Stimulated activated naive CD4-positive, alpha-beta T cell treated with Interleukin-2 at 50 U/mL for 16 hours (primary cell): ENCODE results near the gene RUNDC3A.
A peak's percentile ranks its signal among the peaks of the same experiment; 100 is the strongest.
"Not testable (repeated sequence)": the region's sequence is repeated elsewhere in the genome, so short reads cannot be mapped to it uniquely, and the experiment has no call there.

Experiments
- DNase-seq: peaks from one replicate; lab custom pipeline; 2025; lab: John Stamatoyannopoulos, UW

RUNDC3A gene

DNA sequence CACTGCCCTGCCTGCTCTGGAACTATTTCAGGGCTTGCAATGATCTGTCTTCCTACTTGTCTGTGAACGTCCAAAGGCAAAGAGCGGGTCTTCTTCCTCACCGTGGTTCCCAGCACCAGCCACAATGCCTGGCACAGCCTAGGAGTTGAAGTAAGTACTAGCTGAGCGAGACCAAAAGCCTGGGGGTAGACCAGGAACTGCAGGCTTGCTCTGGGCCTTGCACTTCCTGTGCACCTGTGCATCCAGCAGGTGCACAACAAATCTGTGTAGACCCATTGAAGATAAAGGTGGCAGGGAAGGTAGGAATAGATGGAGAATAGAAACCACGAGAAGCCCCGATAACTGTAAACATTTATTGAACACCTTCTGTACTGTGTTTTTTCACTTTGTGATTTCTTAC lies 50.6 kb downstream of the RUNDC3A start:
- no peak for DNase-seq

DNA sequence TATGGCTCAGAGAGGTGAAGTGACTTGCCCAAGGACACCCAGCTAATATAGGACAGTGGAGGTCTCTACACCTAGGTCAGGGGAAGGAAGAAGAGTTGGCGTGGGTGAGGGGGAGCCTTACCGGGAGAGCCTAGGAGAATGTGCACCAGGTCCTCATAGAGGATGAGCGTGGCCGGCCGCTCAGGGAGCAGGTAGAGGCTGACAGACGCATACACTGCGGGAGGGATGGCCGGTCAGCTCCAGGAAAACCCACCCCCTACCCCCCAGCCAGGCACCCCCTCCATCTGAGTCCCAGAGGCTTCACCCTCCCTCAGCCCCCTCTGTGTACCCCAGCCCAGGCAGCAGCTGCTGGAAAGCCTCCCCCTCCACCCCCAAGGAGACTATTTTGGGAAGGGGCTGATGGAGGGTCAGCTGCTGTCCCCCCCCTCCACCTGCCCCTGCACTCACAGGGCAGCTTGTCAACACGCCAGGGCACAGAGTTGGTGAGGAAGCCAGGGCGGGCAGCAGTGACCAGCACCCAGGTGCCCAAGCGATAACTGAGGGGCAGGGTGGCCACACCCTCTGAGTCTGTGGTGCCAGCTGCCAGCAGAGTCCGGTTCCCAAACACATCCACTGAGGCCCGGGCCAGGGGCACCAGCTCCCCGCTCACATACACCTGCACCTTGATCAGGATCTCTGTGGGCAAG lies 51.2 kb downstream of the RUNDC3A start:
- no peak for DNase-seq

DNA sequence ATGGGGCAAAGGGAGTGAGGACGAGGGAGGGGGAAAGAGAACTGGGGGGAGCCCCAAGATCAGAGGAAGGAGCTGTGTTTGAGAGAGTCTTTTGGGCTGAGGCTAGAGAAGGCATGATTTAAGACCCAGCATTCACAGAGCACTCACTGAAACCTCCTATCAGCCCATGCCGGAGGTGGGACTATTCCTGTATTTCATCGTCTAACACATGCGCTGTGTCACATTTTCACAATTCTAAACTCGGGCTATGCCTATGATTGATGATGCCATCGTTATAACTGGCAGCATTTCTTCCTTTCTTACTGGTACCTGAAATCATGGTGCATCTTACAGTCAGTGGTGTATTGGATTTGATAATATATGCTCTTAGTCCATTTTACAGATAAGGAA lies 51.7 kb downstream of the RUNDC3A start:
- DNase-seq: no peak

DNA sequence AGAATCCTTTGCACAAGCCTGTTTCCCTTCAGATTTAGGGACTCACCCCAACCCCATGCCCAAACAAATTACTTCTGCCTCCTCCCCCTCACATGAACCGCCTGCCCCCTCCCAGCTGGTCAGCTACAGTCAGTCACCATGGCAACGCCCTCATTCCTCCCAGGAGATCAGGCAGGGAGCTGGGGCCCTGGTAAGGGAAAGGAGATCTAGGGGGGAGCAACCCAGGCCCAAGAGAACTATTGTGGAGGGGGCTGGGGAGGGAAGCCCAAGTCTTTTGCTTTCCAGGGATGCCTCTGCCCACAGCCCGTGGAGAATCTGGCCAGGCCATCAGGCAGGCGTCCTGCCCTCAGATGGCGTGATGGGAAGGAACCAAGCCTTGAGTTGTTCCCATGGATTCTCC lies 52.4 kb downstream of the RUNDC3A start:
- DNase-seq: no peak

DNA sequence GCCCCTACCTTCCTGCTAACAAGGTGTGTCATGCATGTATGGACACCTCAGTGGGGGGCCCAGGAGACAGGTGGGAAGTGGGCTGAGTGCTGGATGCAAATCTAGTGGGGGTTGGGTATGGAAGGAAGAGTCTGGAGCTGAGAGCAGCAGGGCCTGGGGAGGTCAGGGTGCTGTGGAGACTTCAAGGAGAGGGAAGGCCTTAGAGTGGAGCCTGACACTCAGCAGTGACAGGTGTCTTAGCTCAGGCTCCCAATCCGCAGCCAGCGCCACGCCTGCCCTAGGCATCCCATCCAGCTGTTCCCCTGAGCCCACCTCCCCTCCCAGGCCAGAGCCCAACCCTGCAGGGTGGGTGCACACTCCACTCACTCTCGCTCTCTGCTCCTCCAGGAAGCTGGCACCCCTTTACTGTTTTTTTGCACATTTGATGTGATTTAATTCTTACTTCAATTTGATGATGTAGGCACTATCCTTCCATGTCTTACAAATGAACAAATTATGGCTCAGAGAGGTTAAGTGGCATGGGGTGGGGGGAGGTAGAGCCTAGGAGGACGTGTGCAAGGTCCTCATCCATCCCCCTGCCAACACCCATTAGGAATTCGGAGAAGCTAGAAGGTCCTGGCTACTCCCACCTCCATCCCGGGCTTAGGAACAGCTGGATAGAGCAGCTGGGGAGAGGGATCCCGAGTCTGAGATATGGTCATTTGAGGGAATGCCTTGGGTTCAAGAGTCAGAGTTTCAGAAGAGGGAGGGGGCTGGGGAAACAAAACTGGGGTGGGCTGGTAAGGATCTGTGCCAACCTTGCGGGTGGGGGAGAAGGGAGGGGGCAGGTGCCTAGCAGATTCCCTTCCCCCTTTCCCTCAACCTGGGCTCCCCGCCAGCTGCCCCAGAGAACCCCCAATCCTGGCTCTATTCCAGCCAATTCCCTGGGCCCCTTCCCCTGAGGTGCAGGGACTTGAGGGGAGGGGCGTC lies 53.2 kb downstream of the RUNDC3A start:
- no peak for DNase-seq

DNA sequence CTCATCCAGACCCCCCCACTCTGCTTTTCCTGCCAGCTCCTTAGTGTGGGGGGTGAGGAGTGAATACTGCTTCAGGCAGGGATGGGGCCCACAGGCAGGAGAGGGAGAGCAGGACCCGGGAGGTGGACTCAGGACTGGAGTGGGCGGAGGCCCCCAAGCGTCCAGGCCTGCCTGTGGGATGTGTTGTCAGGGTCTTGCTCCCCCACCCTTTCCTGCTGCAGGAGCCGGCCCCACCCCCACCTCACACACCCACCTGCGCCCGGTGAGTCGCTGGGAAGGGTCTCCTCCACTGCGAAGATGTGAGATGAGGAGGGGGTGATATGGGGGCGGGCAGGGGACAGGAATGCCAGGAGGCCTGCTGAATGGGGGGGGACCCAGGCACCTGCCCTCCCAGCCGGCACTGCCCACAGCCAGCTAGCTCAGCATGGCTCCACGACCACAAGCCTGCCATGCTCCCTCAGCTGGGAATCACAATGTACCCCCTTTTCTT lies 54.1 kb downstream of the RUNDC3A start:
- no peak for DNase-seq

DNA sequence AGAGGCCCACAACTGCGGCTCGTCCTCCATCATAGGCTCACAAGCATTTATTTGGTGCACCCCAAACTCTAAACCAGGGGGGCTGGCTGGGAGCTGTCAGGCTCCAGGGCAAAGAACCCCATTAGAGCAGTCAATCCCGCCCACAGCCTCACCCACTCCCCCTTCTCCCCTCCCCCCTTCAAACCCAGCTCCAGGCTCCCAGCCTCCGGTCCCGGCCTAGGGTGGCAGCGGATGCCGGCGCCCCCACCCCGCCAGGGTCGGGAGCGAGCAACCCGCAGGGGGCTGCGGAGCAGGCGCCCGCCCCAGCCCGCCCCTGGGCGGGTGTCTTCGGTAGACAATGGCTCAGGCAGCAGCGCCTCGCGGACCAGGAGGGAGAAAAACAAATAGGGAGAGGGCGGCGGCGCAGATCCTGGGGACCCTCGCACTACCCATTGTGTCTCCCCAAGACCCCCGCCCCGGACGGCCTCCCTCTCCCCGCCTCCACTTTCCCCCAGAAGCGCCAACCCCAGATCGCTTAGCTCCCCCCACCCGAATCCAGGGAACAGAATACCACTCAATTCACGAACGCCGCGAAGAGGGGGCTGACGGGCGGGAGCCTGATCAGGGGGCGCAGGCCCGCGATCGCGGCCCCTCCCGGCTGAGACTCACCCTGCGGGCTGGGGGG lies 54.7 kb downstream of the RUNDC3A start:
- no peak for DNase-seq

DNA sequence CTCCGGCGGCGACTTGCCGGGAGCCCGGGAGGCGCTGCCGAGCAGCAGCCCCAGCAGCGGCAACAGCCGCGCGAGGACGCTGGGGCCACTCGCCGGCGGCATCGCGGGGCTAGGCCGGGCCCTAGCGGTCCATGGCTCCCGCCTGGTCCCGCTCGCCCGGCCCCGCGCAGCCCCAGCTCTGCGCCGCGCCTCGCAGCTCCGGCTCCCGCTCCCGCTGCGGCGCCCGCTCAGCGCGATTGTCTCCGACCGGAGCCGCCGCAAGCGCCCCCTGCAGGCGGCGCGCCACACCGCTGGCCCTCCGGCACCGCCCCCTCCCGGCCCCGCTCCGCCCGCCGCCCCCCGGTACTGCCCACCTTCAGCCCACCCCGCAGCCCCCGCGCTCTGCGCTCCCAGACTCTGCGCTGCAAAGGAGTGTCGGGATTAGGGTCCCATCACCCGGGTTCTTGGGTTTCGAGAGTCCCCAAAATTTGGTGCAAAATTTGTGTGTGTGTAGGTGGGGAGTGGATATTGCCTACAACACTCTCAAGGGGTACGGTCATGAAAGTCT lies 55.3 kb downstream of the RUNDC3A start, which contains the start of gene FAM171A2:
Gene FAM171A2, minus strand, starts transcription at position 241 of the 547 bp plus-strand sequence. Its CDS starts 139 bp downstream, at position 102.
- peak; percentile 41 for DNase-seq

DNA sequence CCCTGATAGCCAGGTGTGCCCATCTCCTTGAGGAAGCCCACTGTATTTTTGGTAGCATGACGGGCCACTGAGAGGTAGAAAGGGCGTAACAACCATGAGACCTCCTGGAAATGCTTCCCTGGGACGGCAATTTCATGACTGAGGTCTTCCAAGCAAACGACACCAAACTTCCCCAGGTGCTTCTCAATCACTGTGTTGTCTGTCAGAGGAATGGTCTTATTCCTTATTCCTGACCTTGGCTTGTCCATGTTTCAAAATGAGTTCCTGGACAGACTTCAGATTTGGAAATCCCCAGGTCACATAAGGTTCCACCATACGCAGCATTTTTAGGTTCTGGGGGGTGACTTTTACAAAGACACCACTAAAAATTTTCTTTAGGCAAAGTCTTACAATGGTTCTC lies 56.6 kb downstream of the RUNDC3A start:
- not testable (repeated sequence) for DNase-seq

DNA sequence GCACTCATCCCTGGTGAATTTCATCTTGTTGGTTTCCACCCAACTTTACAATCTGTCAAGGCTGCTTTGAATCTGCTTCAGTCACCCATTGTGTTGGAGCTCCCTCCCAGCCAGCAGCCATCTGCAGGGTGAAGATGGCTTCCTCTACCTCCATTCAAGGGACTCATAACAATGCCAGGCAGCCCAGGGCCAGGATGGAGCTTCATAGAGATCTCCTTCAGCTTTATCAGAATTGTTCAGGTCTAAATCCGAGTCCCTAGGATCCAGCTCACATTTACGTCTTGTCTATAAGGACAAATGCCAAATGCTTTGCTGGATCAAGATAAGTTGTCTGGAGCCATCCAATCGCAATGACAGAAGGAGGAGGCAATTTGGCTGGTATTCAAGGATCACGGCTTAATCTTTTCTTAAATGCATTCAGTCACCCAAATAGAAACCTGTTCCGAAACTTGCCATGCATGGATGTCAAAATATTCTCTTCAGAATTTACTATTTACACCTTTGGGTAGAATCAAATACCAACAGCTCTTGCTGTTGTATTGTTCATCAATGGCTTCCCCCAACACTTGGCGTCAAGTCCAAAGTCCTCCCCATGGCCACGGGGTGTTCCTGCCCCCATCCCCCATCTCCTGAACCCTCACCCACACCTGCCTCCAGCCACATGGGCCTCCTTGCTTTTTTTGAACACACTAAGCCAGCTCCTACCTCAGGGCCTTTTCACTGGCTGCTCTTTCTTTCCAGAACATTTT lies 59.0 kb downstream of the RUNDC3A start:
- no peak for DNase-seq
